CD4-positive, alpha-beta T cell treated with Interleukin-21 for 1 hour (primary cell): ENCODE data around the gene CACNA2D1.

Source experiments
- DNase-seq: peaks from one replicate; pipeline ENCODE4 v3.0.0-alpha.2; 2020

CACNA2D1 gene

DNA sequence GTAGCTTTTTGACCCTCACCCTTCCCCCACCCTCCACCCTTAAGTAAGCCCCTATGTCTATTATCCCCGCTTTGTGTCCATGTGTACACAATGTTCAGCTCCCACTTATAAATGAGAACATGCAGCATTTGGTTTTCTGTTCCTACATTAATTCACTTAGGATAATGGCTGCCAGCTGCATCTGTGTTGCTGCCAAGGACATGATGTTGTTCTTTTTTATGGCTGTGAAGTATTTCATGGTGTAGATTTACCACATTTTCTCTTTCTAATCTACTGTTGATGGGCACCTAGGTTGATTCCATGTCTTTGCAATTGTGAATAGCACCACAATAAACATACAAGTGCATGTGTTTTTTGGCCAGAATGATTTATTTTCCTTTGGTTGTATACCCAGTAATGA, 232.2 kb downstream of the CACNA2D1 start:
- DNase-seq = no peak

DNA sequence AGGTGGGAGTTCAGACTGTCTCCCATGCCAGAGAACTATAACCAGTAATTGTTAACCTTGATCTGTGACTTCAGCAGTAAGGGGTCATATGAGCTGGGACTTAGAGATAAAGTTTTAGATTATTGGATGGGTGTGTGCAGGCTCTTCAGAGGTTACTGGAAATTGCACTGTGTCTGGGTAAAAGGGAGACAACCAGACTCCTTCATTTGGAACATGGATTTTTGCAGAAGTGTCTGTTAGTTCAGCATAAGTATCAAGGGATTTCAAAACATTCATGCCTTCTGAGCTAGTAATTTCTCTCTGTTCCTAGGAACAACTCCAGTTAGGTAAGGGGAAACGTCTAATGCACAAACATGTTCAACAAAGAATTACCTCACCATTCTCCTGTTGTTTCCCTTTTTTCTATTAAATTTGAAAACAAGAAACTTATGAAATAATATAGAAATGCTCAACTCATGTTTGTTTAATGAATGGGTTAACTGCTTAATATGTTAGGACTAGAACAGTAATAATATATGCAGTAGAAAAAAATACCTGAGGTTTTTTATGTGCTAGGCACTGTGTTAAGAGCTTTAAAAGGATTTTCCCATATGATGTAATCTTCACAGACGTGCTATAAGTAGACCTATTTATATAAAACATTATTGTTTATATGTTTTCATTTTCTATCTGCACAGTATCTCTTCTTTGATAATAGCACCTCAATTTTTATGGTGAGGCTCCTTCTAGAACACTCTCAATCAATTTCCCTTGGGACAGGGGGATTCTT, 233.0 kb downstream of the CACNA2D1 start:
- no peak for DNase-seq

DNA sequence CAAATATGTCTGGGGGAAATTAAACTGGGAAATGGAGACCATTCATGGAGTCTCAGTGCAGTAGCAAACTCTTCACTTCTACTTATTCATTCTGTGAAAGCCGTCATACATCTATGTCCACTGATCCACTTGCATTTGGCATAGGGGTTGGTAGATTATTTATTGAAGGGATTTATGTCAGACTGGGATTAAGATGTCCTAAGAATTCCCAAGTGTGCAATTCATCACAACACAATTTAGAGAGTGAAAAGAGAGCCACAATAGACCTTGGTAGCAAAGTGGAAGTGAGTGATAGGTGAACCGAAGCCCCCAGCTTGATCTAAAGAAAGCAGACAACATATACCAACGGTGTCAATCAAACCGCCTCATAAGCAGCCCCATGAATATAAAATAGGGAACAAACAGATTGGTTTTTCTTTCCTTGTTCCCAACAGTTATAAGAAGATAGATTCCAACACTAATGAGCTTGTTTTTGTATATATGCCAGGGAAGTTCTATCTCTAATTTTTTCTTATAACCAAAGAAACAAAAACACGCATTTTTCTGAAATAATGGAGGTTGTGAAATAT, 234.3 kb downstream of the CACNA2D1 start:
- no peak for DNase-seq

GRCh38 chr7:82204694-82205093, 238.9 kb downstream of the CACNA2D1 start:
- no peak for DNase-seq

GRCh38 chr7:82202965-82203364, 240.6 kb downstream of the CACNA2D1 start:
- DNase-seq = no peak

DNA sequence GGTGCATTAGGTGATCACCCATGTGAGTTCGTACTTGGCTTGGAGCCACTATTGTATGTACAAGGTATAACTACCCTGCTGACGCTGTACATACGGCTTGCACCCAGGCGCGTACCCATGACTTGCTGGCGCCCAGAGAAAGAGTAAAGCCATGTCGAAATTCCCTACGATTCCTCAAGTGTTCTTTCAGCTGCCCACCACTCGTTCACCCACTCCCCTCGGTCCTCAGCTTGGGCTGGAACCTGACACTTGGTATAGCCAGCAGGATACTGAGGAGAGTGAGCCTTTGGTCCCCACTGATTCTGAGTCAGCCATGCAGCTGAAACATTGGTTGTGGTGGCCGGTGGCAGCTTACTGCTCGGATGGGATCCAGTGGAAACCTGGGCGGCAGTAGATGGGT, 241.5 kb downstream of the CACNA2D1 start:
- no peak for DNase-seq

DNA sequence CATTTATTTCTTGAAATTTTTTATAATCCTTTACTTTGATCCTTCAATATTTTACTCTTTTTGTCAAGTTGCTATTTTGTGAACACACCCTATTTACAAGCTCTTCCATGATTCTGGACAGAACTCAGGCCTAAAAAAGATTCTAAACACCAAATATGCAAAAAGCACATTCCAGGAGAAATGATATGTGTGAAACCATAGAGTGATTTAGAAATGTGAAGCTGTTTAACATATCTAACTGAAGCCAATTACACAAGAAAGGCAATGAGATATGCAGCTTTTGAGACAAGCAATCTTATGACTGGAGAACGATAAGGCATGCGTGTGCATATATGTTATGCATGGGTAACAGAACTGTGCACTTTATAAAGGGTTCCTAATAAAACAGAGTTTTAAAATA, 243.0 kb downstream of the CACNA2D1 start:
- DNase-seq = no peak

GRCh38 chr7:82194016-82194643, 249.4 kb downstream of the CACNA2D1 start:
- no peak for DNase-seq

- DNase-seq = no peak
Observed at GRCh38 chr7:82188636-82189035, 254.9 kb downstream of the CACNA2D1 start.

DNA sequence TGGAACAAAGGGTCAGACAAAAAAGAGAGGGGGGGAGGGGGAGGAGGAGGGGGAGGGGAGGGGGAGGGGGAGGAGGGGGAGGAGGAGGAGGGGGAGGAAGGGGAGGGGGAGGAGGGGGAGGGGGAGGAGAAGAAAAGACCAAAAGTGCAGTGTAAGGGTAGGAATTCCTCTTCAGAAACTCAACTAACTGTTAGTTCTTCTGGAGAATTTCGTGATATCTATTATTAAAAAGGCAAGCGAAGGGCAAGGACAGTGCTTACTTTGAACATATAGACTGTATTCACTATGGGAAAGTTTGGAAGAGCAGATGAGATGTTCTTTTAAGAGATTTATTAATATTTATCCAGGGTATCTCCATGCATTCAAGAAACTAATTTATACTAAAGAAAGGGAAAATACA, 258.1 kb downstream of the CACNA2D1 start:
- DNase-seq = no peak

DNA sequence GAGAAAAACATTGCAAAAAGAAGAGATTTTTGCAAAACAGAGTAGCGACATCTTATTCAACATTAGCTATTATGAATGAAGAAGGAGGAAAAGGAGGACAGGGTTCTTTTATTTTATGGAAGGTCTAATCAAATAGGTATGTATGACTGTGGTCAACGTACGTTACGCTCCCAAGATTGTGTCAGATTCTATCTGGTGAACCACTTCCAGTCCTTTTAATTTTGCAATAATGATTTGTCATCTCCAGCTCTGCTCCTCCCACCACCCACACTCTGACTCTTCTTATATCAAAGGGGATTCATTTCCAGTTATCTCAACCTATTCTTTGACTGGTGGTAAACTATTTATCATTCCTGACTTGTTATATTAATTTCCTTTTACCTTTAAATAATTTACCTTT, 259.9 kb downstream of the CACNA2D1 start:
- no peak for DNase-seq

GRCh38 chr7:82179311-82179710, 264.3 kb downstream of the CACNA2D1 start:
- DNase-seq = no peak

DNA sequence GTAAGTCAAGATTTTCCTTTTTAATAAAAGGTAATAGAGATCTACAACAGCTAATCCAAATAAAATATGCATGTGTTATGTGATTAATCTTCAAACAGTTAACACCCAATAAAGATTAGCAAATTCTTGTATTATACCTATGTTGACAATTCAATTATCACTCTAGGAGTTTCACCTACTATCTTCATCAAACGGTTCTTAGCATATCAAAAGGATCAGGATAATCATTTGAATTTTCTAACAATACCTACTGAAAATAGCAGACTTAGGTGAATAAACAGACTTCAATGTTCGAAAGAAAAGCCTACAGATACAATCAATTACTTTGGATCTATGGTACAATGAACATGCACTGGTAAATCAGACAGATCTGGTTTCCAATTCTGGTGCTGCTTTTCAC, 268.3 kb downstream of the CACNA2D1 start:
- DNase-seq = no peak

GRCh38 chr7:82173400-82174021, 270.1 kb downstream of the CACNA2D1 start:
- no peak for DNase-seq

DNA sequence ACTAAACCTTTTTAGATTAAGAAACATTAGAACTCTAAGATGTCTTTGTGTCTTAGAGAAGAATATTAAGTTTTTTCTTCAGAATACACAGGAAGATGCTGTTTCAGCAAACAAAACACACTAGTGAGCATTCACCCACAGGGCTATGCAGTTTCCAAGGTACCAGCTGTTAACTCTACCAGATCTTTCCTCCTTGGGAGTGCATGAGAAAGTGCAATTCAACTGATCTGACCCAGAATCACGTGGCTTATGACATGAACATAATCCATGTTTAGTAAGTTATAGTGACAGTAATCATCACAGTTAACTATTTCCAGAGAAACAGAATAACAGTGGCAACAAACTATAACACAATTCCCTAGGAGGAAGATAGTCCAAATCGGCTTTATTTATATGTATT, 270.7 kb downstream of the CACNA2D1 start:
- no peak for DNase-seq

- DNase-seq = no peak
Observed at GRCh38 chr7:82172017-82172416, 271.6 kb downstream of the CACNA2D1 start.

GRCh38 chr7:82167558-82168314, 275.8 kb downstream of the CACNA2D1 start:
- no peak for DNase-seq

DNA sequence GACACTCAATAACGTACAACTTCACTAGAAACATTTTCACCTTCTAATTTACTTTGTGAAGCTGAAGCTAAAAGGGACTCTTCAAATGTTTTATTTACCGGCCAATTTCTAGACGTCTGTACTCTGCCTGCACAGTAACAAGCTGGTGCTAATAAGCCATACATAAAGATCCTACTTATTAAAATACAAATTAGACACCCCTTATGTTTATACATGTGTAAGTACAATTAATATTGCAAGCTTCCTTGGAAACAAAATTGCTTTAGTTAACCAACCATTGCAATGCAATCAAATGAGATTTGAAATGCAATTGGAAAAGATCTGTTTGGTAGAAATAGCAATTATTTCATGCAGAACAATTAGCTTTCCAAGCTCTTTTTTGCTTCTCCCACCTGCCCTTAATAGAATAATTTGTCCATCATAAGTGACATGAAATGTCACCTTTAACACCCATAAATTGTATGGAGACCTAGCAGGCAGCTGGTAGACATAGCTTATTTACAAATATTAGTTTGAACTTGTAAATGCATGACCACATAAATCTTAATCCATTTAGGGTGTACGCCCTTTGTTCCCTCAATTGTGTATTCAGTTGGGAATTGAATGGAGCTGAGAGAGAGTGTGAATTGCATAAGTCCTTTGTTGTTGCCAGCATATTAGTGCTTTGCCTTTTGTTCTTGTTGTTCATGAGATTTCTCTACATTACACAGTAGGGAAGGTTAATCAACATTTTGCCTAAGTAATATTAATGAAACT, 277.1 kb downstream of the CACNA2D1 start:
- no peak for DNase-seq

- DNase-seq = no peak
Observed at GRCh38 chr7:82164813-82165212, 278.8 kb downstream of the CACNA2D1 start.

- no peak for DNase-seq
Observed at GRCh38 chr7:82164410-82164809, 279.2 kb downstream of the CACNA2D1 start.

GRCh38 chr7:82163586-82163985, 280.0 kb downstream of the CACNA2D1 start:
- DNase-seq = no peak

GRCh38 chr7:82162289-82162688, 281.3 kb downstream of the CACNA2D1 start:
- no peak for DNase-seq
